Measurements from ENCODE around the gene BSDC1. TPM values are rescaled to one million over a fixed set of nuclear protein-coding genes. Genes with fewer than 3 reads are reported as not detected.

The BSDC1 gene
- total RNA-seq, 1 experiment from 2014 or later, result 74.0 TPM

GRCh38 chr1:32336963-32337675 is 57.1 kb downstream of the BSDC1 start:
- Histone ChIP-seq H3K9me2 (ENCODE audit: insufficient read depth) (no peaks in the 10 kb centered on the region), H4K20me1 (ENCODE audit: insufficient read depth) (no peaks in the 10 kb centered on the region), H3K79me2 (ENCODE audit: low read depth) (peaks cover 13% of the 10 kb centered on the region), H3F3A (ENCODE audit: insufficient read depth, low read depth) (peaks cover 33% of the 10 kb centered on the region), H3K9me3 (ENCODE audit: insufficient read depth, low read depth) (no peaks in the 10 kb centered on the region), H3K4me1 (replicated peaks; ENCODE audit: insufficient read depth) (peaks cover 45% of the 10 kb centered on the region), H2AFZ (no peak overlapping the region), H3K27me3 (ENCODE audit: insufficient read depth, low read depth) (no peaks in the 10 kb centered on the region), H3K27ac (no peak overlapping the region), H3K36me3 (ENCODE audit: low read depth) (peaks cover 2% of the 10 kb centered on the region; the same call in 1 of the 2 replicates), H3K4me3 (no peak overlapping the region), H3K4me2 (no peak overlapping the region; the same call in 1 of the 2 replicates)
- BruUV-seq (replicated peaks), result no TSS peak
- peak; percentile 38 to 48 for DNase-seq
- ChIA-PET POLR2A (ENCODE audit: unreplicated experiment) (no interaction called here), CTCF (no interaction called here)
- TF ChIP-seq CTCF (conservative IDR thresholded peaks at IDR 0.05), result no peak
- TF ChIP-seq EZH2 (IDR thresholded peaks at IDR 0.05; ENCODE audit: low read depth), result no peak
- intact Hi-C loops (cut with micrococcal nuclease; ENCODE audit: unreplicated experiment), result loop anchor here (2.0 kb wide), 1 partner anchor 14 kb away; no protein-coding TSS in a partner anchor

- no peak for TF ChIP-seq CTCF (conservative IDR thresholded peaks at IDR 0.05)
- no peak for TF ChIP-seq EZH2 (IDR thresholded peaks at IDR 0.05; ENCODE audit: low read depth)
- intact Hi-C loops (cut with micrococcal nuclease; ENCODE audit: unreplicated experiment), result loop anchor here (2.0 kb wide), 1 partner anchor 14 kb away; no protein-coding TSS in a partner anchor
- H3K36me3 ChIP-seq (ENCODE audit: low read depth), result peaks cover 2% of the 10 kb centered on the region; the same call in 1 of the 2 replicates
- no peaks in the 10 kb centered on the region for H4K20me1 ChIP-seq (ENCODE audit: insufficient read depth)
- H3K79me2 ChIP-seq (ENCODE audit: low read depth), result peaks cover 13% of the 10 kb centered on the region
- CTCF ChIA-PET, result no interaction called here
- H3K4me2 ChIP-seq, result peak overlapping the region; percentile 84
- no peaks in the 10 kb centered on the region for H3K9me2 ChIP-seq (ENCODE audit: insufficient read depth)
- peaks cover 39% of the 10 kb centered on the region for H3F3A ChIP-seq (ENCODE audit: insufficient read depth, low read depth)
- peaks cover 45% of the 10 kb centered on the region for H3K4me1 ChIP-seq (replicated peaks; ENCODE audit: insufficient read depth)
- no peak overlapping the region for H2AFZ ChIP-seq
- H3K9me3 ChIP-seq (ENCODE audit: insufficient read depth, low read depth), result no peaks in the 10 kb centered on the region
- H3K27ac ChIP-seq, result no peak overlapping the region
- POLR2A ChIA-PET (ENCODE audit: unreplicated experiment), result interaction anchor here (0.5 to 0.7 kb wide), 6 partner anchors 15 to 355 kb away, joined by 3 to 6 read pairs (median 4); partner anchors contain the start of genes BSDC1 and CCDC28B
- DNase-seq, result no peak
- H3K4me3 ChIP-seq, result no peak overlapping the region
- no peaks in the 10 kb centered on the region for H3K27me3 ChIP-seq (ENCODE audit: insufficient read depth, low read depth)
- BruUV-seq (replicated peaks), result no TSS peak
Observed at GRCh38 chr1:32336591-32336932, 57.7 kb downstream of the BSDC1 start.

GRCh38 chr1:32335790-32336590 is 58.3 kb downstream of the BSDC1 start, which contains the start of gene MARCKSL1:
MARCKSL1 (minus strand) TSS chr1:32336233; CDS start chr1:32336033, 200 bp downstream.
- H3K4me2 ChIP-seq, result peak within 1 kb of the TSS; percentile 84
- no peaks in the 10 kb centered on the region for H3K9me3 ChIP-seq (ENCODE audit: insufficient read depth, low read depth)
- intact Hi-C loops (cut with micrococcal nuclease; ENCODE audit: unreplicated experiment), result loop anchor here (2.0 kb wide), 1 partner anchor 15 kb away; no protein-coding TSS in a partner anchor
- peak within 1 kb of the TSS; percentile 79 for H3K4me3 ChIP-seq
- H4K20me1 ChIP-seq (ENCODE audit: insufficient read depth), result no peaks in the 10 kb centered on the region
- peaks cover 13% of the 10 kb centered on the region for H3K79me2 ChIP-seq (ENCODE audit: low read depth)
- peaks cover 40% of the 10 kb centered on the region for H3F3A ChIP-seq (ENCODE audit: insufficient read depth, low read depth)
- peak; percentile 53 to 80 for DNase-seq
- H3K27ac ChIP-seq, result no peak within 1 kb of the TSS
- peaks cover 50% of the 10 kb centered on the region for H3K4me1 ChIP-seq (replicated peaks; ENCODE audit: insufficient read depth)
- CTCF ChIA-PET, result interaction anchor here (0.5 to 0.7 kb wide), 3 partner anchors 12 to 161 kb away, joined by 3 to 4 read pairs (median 4); no protein-coding TSS in a partner anchor
- H3K36me3 ChIP-seq (ENCODE audit: low read depth), result peaks cover 2% of the 10 kb centered on the region; the same call in 1 of the 2 replicates
- no peaks in the 10 kb centered on the region for H3K27me3 ChIP-seq (ENCODE audit: insufficient read depth, low read depth)
- BruUV-seq (replicated peaks), result no TSS peak
- POLR2A ChIA-PET (ENCODE audit: unreplicated experiment), result interaction anchor here (0.5 to 0.7 kb wide), 8 partner anchors 15 to 815 kb away, joined by 3 to 6 read pairs (median 4); partner anchors contain the start of genes BSDC1 and CCDC28B
- peak within 1 kb of the TSS; percentile 56; the same call in 1 of the 2 replicates for H2AFZ ChIP-seq
- TF ChIP-seq CTCF (conservative IDR thresholded peaks at IDR 0.05) (no peak), EZH2 (IDR thresholded peaks at IDR 0.05; ENCODE audit: low read depth) (no peak)
- no peaks in the 10 kb centered on the region for H3K9me2 ChIP-seq (ENCODE audit: insufficient read depth)

Measured in PC-9 (cell line).